HG02642 (cell line): ENCODE measurements around the gene TVP23B.
A peak's percentile ranks its signal among the peaks of the same experiment; 100 is the strongest.
"Not testable (repeated sequence)": the region's sequence is repeated elsewhere in the genome, so short reads cannot be mapped to it uniquely, and the experiment has no call there.

Experiments used
- ATAC-seq: cut with Tn5 transposase; IDR thresholded peaks from one replicate; pipeline ENCODE4 v1.9.1; 2021; ENCODE audit warnings: mild to moderate bottlenecking; ENCODE audit not compliant: unreplicated experiment, poor library complexity

TVP23B gene

DNA sequence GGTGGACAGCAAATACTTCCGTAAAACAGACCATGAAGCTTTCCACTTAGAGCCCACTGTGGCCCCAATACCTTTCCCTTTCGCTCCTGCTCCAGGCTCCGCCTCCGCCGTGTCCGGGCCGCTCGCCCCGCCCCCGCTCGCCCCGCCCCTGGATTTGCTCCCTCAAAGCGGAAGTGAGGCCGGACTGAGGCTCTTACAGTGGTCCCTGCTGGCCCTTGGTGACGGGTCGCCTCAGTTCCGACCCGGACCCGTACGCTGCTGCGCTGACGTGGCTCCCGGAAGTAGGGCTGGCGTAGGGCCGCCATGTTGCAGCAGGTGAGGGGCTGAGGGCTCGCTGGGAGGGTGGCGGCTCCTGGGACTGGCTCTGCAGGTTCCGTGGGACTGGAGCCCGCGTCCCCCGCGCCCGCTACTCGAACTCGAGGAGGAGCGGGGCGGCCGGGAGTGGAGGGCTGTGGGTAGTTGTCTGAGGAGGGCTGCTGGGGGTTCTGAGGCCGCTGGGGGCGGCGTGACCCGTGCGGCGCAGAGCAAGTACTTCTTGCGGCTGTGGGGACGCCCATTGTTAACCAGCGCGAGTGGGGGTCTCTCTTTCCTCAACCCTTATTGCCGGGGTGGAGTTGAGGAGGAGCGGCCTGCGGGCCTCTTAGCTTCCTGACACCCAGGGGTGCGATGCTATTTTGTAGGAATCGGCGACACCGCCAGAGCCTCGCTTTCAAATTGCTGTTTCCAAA, at the start of gene TVP23B:
Gene TVP23B (plus strand): TSS at position 193 of the 728 bp plus-strand sequence. CDS start 111 bp downstream, at position 304.
- ATAC-seq: peak; percentile 98

GRCh38 chr17:18732438-18732837, 48.5 kb upstream of the TVP23B start:
- ATAC-seq: not testable (repeated sequence)

GRCh38 chr17:18733350-18733749, 47.6 kb upstream of the TVP23B start:
- ATAC-seq: not testable (repeated sequence)

- not testable (repeated sequence) for ATAC-seq
Observed at GRCh38 chr17:18739616-18740391, 41.2 kb upstream of the TVP23B start.

GRCh38 chr17:18741228-18741627, 39.8 kb upstream of the TVP23B start:
- ATAC-seq: not testable (repeated sequence)

DNA sequence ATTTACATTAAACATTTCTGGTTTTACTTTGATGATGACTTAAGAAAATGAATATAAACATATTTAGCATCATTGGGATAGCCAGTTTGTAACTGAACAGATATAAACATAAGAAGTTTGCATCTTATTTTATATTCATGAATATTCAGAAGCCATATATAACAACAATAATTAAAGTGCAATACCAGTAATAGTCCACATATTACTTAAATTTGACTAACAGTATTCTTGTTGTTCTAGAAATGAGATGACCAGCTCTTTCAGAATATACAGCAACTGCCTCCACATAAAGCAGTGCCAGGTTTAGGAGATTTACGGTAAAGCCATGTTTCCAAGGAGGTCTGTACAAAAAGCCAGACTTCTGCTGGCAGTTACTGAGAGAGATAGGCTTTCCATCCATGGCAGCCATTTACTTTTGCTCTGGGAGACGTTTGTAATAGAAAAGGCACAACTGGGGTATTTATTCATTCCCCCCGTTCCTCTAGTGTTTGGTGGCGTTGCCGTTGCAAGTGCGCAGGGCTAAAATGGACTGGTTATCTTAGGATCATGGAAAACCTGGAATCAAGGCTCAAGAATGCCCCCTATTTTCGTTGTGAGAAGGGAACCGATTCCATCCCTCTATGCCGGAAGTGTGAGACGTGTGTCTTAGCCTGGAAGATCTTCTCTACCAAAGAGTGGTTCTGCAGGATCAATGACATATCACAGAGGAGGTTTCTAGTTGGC, 37.1 kb upstream of the TVP23B start, which contains the start of gene FBXW10:
Gene FBXW10 (plus strand): TSS at position 356 of the 723 bp plus-strand sequence. CDS start 191 bp downstream, at position 547.
- not testable (repeated sequence) for ATAC-seq

DNA sequence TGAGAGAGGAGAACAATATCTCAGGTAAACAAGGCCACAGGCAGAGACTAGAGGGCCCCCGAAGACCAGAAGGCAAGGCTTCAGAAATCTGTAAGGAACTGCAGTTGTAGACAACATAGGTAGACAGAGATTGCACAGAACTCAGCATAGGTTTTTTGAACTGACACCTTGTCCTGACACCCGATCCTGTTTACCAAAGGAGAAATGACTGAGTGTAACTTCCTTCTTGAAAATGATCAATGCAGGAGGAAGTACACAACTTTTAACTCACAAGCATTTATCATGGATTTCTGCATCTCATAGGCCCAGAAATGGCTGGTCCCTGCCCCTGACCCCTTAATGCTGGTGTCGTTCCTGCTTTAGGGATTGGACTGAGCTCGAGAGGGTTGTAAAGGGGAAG, 36.3 kb upstream of the TVP23B start:
- ATAC-seq: not testable (repeated sequence)

DNA sequence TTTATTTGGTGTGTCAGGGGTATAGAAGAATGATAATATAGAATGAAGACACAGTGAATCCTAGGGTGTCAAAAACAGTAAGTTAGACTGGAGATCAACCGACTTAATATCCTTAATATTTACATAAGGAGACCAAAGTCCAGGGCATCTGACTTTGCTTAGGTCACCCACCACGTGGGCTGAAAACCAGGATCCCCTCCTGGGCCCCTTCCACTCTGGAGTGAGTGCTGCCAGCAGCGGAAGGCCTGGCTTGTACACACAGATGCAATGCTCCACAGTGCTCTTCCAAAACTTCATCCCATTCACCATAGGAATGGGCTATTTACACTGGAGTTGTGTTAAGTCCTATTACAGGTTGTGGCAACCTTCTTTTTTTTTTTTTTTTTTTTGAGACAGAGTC, 34.4 kb upstream of the TVP23B start:
- ATAC-seq: not testable (repeated sequence)

DNA sequence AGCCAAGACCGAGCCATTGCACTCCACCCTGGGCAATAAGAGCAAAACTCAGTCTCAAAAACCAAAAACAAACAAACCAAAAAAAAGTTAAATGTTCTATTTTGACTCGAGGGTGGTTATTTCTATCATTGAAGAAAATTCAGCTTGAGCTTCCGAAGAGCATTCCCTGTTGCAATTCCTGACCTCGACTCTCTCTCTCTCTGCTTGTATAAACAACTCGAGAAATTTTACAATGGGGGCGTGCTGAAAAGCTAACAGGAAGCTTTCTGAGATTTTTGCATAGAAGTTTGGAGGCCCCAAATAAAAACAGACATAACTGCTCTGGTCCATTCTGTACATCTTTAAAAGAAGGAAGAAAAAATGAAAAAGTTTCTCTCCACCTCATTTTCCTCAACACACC, 33.5 kb upstream of the TVP23B start:
- ATAC-seq: not testable (repeated sequence)

- not testable (repeated sequence) for ATAC-seq
Observed at GRCh38 chr17:18750242-18750641, 30.7 kb upstream of the TVP23B start.

- ATAC-seq: not testable (repeated sequence)
Observed at GRCh38 chr17:18753829-18754409, 27.1 kb upstream of the TVP23B start.

DNA sequence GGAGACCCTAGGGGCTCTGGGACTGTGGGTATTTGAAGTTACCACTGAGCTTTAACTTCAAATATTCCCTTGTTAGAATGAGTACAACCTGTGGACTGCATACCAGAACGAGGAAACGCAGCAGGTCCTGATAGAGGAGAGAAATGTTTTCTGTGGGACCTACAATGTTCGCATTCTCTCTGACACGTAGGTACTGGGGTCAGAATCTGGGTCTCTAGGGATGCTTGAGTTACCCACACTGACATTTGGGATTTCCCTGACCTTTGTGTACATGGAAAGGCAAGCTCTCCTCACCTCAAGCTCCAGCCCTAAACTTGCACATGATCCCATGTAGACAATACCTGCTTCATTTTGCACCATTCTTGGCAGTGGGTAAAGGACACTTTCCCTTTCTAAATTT, 25.0 kb upstream of the TVP23B start:
- ATAC-seq: not testable (repeated sequence)

DNA sequence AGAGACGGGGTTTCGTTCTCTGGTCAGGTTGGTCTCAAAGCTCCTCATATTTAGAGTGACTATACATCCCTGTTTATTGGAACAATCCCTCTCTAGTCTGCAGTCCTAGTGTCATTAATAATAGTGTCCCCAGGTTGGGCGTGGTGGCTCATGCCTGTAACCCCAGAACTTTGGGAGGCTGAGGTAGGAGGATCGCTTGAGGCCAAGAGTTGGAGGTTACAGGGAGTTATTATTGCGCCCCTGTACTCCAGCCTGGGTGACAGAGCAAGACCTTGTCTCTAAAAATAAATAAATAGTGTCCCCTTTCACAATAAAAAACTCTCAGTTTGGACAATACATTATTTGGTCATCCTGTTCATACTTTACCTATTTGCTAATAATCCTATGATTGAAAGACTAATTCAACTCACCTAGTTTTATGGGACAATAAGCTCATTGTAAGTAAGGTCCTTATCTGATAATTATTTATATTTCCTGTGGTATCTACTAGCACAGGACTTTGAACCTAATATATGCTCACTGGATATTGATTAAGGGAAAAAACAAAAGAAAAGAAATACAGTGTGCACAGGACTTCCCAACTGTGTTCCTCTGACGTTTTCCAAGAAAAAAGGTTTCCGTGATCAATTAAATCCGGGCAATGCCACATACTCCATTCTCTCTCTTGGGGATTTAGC, 23.5 kb upstream of the TVP23B start:
- ATAC-seq: not testable (repeated sequence)

GRCh38 chr17:18758344-18758743, 22.6 kb upstream of the TVP23B start:
- ATAC-seq: not testable (repeated sequence)

DNA sequence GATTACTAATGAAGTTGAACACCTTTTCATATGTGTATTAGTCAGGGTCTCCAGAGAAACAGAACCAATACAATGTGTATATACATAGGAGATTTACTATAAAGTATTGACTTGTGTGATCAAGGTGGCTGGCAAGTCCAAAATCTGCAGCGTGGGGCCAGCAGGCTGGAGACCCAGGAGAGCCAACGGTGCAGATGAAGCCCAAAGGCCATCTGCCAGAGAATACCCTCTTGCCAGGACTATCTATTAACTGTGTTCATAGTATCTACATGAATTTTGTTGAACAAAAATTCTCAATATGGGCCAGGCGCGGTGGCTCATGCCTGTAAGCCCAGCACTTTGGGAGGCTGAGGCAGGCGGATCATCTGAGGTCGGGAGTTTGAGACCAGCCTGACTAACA, 20.8 kb upstream of the TVP23B start:
- not testable (repeated sequence) for ATAC-seq

- not testable (repeated sequence) for ATAC-seq
Observed at GRCh38 chr17:18770572-18770971, 10.4 kb upstream of the TVP23B start.

DNA sequence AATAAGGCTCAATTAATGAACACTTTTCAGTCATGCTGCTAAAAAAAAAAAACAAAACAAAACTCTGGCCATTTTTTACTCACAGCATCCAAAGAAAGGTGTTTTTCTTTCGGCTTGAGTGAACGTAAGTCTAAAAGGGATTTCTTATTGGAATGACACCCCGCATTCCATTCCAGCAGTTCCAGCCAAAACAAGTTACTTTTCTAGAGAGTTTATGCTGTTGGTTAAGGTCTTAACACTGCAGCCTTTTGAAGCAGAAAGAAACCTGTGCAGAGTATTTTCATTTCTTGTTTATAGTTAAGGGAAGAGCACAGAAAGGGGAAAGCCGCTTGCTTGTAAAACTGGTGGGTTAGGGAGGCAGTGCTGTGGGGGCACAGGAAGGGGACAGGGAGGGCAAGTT, 9.9 kb upstream of the TVP23B start:
- not testable (repeated sequence) for ATAC-seq

DNA sequence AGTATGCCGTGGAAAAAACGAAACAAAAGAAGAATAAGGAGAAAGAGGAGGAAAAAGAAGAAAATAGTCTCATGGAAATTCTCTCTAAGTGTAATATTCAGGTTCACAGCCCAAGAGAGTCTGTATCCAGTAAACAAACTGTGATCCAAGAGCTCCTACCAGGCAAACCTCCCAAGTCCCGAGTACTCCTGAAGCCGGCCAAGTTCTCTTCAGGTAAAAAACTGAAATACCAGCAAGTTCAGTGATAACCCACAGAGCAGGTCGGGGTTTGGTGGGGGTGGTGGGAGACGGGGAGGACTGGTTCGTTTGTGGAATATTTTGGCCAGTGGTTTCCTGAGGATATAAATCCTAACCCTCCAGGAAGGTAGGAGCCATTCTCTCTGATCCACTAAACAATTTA, 8.5 kb upstream of the TVP23B start:
- no peak for ATAC-seq

DNA sequence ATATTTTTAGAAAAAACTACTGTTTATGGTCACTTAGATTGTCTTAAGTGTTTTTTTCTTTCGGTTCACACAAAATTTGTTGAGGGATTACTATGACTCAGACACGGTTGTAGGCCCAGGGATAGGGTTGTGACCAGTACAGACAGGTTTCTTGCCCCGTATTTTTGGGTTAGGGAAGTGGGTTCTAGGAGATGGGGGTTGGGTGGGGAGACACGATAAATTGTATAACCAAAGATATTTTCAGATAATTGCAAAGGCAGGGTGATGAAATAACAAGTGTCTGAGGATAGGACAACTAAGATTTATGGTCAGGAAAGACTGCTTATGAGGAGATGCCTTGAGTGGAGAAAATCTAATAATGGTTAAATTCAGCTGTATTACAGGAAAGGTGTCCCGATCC, 822 bp downstream of the TVP23B start:
- ATAC-seq: not testable (repeated sequence)

DNA sequence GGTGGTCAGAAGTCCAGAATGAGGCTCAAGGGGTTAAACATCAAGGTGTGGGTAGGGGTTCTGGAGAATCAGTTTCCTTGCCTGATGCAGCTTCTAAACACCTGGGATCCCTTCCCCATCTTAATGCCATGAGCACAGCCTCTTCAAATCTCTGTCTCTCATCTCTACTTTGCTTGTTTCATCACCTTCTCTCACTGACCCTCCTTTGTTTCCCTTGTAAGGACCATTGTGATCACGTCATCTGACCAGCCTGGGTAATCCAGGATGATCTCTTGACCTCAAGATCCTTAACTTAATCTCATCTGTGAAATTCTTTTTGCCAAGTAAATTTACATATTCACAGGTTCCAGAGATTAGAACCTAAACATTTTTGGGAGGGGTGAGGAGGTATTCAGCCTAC, 5.0 kb downstream of the TVP23B start:
- ATAC-seq: not testable (repeated sequence)
